CD4-positive, alpha-beta T cell (primary cell): Measurements from ENCODE around the gene RASA4B. TPM values are rescaled to one million over a fixed set of nuclear protein-coding genes. Genes with fewer than 3 reads are reported as not detected.

Source experiments
- ATAC-seq: fragments of 200-7000 bp; cut with Tn5 transposase; one replicate; pipeline ENCODE4 v1.10.0; 2022; ENCODE audit warnings: mild to moderate bottlenecking; ENCODE audit not compliant: poor library complexity
- CTCF ChIA-PET: fragments of 350-600 bp; sonication (Branson Sonifier 250); formaldehyde crosslinking; loops from one replicate; lab custom pipeline; 2021; ENCODE audit warnings: antibody characterized with exemption, inconsistent platforms; lab: Charles Lee
- POLR2A ChIA-PET: fragments of 350-600 bp; sonication (Branson Sonifier 250); formaldehyde crosslinking; loops from one replicate; lab custom pipeline; 2021; ENCODE audit warnings: antibody characterized with exemption, inconsistent platforms; lab: Charles Lee
- DNase-seq, 14 experiments: peaks; one replicate each; pipeline ENCODE4 v3.0.0-alpha.2; 2013 to 2020; ENCODE audit warnings: mixed read lengths in 2 of 14
- H3K27ac ChIP-seq, 2 donors: one replicate each; pipeline versions ENCODE4 v1.5.1 to v1.7.0; 2013; ENCODE audit warnings: low read length in 2 of 2, low read depth in 1 of 2, mild to moderate bottlenecking in 1 of 2
- H3K27me3 ChIP-seq, 2 experiments: 1 replicate in 1 of 2; 2 replicates in 1 of 2; pipeline versions ENCODE4 v1.6.1 to v1.7.0; 2013; ENCODE audit warnings: low read length in 2 of 2, control low read depth in 1 of 2, mild to moderate bottlenecking in 1 of 2, moderate library complexity in 1 of 2; ENCODE audit not compliant: insufficient read depth in 2 of 2, control insufficient read depth in 1 of 2
- H3K36me3 ChIP-seq: one replicate; pipeline ENCODE4 v1.6.1; 2013; ENCODE audit warnings: low read length, control low read depth; ENCODE audit not compliant: insufficient read depth
- H3K4me1 ChIP-seq: one replicate; pipeline ENCODE4 v1.6.1; 2013; ENCODE audit warnings: low read length, control low read depth; ENCODE audit not compliant: insufficient read depth
- H3K4me3 ChIP-seq: one replicate; pipeline ENCODE4 v1.5.1; 2013; ENCODE audit warnings: mild to moderate bottlenecking, low read length, moderate library complexity
- H3K9me3 ChIP-seq, 2 experiments: 1 replicate in 1 of 2; 2 replicates in 1 of 2; pipeline versions ENCODE4 v1.6.1 to v1.7.0; 2013; ENCODE audit warnings: low read length in 2 of 2, mild to moderate bottlenecking in 2 of 2, control low read depth in 1 of 2, moderate library complexity in 1 of 2; ENCODE audit not compliant: control insufficient read depth in 1 of 2, insufficient read depth in 1 of 2
- H3K27ac Mint-ChIP-seq: one replicate; pipeline ENCODE4 v1.8.0; 2020; ENCODE audit warnings: mixed read lengths
- H3K27me3 Mint-ChIP-seq: one replicate; pipeline ENCODE4 v1.8.0; 2021; ENCODE audit warnings: mixed read lengths
- H3K36me3 Mint-ChIP-seq: one replicate; pipeline ENCODE4 v1.8.0; 2021; ENCODE audit warnings: low read depth, mixed read lengths
- H3K4me1 Mint-ChIP-seq: one replicate; pipeline ENCODE4 v1.8.0; 2021; ENCODE audit warnings: low read depth, mixed read lengths
- H3K4me3 Mint-ChIP-seq: one replicate; pipeline ENCODE4 v1.8.0; 2020; ENCODE audit warnings: mild to moderate bottlenecking, mixed read lengths
- H3K9me3 Mint-ChIP-seq: one replicate; pipeline ENCODE4 v1.8.0; 2020; ENCODE audit warnings: mixed read lengths
- intact Hi-C, 2 experiments: fragments of 100-400 bp; cut with DNase I in 1 of 2; cut with micrococcal nuclease in 1 of 2; formaldehyde crosslinking; loops; one replicate each; pipeline versions ENCODE4 v1.15.1 to v1.9.0; 2023 to 2025; cut with DNase I, micrococcal nuclease
- total RNA-seq, 174 experiments: library from RNA in 2 of 174; stranded (reverse) in 2 of 174; gene quantifications; one replicate each; pipeline ENCODE4 v1.2.3 and lab custom pipeline; 2021 to 2026
- TF ChIP-seq, protein P1 (sequence below): fragments of 200-600 bp; IDR thresholded peaks from one replicate; pipeline ENCODE4 v1.8.0; 2022; ENCODE audit warnings: antibody characterized with exemption, mild to moderate bottlenecking

Gene RASA4B
- total RNA-seq, 2 experiments from 2014 or later: 31.9 to 40.7 TPM

DNA sequence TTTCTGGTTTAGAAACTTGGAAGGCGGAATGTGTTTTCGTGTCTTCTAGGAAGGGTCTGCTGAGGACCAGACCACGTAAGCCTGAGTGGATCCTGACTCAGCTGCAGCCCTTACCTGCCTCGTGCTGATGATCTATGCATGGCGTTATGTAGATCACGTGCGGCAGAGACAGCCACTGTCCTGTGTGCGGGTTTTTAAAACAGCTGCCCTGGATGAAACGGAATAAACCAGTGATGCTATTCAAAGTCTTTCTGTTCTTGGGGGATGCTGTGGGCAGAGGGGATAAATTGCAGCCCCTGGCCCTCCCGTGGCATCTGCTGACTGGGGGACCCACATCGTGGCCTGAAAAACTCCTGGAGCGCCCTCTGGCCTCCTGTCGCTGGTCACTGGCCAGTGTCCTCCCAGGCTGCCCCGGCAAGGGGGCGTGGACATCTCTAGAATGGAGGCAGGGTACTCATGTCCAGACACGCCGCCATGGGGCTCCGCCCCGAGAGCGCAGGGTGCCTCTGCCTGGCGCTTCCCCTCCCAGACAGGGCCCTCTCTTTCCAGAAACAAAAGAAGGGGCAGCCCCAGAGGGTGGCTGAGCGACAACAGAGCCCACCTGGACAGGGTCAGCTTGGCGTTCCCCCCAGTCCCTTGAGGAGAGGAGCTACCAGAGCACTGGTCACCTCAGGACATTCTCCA is 66.1 kb downstream of the RASA4B start:
- no peaks in the 10 kb centered on the region for H3K27me3 Mint-ChIP-seq
- H3K9me3 Mint-ChIP-seq: no peaks in the 10 kb centered on the region
- DNase-seq (no peak), ATAC-seq (no peak)
- peaks cover 4% of the 10 kb centered on the region for H3K4me1 Mint-ChIP-seq
- TF ChIP-seq, protein P1, sequence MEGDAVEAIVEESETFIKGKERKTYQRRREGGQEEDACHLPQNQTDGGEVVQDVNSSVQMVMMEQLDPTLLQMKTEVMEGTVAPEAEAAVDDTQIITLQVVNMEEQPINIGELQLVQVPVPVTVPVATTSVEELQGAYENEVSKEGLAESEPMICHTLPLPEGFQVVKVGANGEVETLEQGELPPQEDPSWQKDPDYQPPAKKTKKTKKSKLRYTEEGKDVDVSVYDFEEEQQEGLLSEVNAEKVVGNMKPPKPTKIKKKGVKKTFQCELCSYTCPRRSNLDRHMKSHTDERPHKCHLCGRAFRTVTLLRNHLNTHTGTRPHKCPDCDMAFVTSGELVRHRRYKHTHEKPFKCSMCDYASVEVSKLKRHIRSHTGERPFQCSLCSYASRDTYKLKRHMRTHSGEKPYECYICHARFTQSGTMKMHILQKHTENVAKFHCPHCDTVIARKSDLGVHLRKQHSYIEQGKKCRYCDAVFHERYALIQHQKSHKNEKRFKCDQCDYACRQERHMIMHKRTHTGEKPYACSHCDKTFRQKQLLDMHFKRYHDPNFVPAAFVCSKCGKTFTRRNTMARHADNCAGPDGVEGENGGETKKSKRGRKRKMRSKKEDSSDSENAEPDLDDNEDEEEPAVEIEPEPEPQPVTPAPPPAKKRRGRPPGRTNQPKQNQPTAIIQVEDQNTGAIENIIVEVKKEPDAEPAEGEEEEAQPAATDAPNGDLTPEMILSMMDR: no peak
- intact Hi-C loops: loop anchor here in 1 of 2 experiments (2.0 kb wide), 1 partner anchor 39 kb away; no protein-coding TSS in a partner anchor
- H3K27ac Mint-ChIP-seq: no peak overlapping the region
- Histone ChIP-seq H3K9me3 (no peaks in the 10 kb centered on the region), H3K27me3 (no peaks in the 10 kb centered on the region), H3K4me3 (no peak overlapping the region), H3K27ac (no peak overlapping the region), H3K36me3 (peaks cover 24% of the 10 kb centered on the region), H3K4me1 (peaks cover 5% of the 10 kb centered on the region)
- ChIA-PET POLR2A (interaction anchor here (2.0 to 2.5 kb wide), 2 partner anchors 39 to 55 kb away, joined by 8 read pairs; partner anchors contain the start of gene PRKRIP1), CTCF (interaction anchor here (0.6 to 6.3 kb wide), 3 partner anchors 14 to 47 kb away, joined by 4 to 43 read pairs (median 11); no protein-coding TSS in a partner anchor)
- H3K4me3 Mint-ChIP-seq: no peak overlapping the region
- H3K36me3 Mint-ChIP-seq: peaks cover 2% of the 10 kb centered on the region

DNA sequence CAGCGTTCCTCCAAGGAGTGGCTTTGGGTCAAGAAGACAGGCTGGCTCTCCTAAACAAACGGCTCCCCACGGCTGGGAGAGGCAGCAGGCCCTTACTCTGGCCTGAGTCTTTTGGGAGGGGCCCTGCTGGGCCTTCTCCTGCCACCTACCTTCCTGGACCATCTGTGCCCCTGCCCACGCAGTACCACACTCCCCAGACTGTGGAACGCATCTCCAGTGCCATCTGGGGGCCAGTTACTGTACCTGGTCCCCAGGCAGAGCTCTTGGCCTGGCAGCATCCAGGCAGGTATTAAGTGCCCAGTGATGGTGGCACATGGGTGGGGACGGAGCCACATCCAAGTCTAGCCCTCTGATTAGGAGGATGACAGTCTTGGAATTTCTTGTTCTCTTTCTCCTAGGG is 67.3 kb downstream of the RASA4B start:
- no peak overlapping the region for H3K4me3 ChIP-seq
- H3K36me3 ChIP-seq: peaks cover 21% of the 10 kb centered on the region
- H3K27me3 ChIP-seq: no peaks in the 10 kb centered on the region
- no peak overlapping the region for H3K27ac ChIP-seq
- ATAC-seq (peak; percentile 95), DNase-seq (peak; percentile 44 to 79 (median 56))
- Mint-ChIP-seq H3K4me3 (no peak overlapping the region), H3K27me3 (no peaks in the 10 kb centered on the region), H3K27ac (no peak overlapping the region), H3K9me3 (no peaks in the 10 kb centered on the region), H3K36me3 (no peaks in the 10 kb centered on the region), H3K4me1 (peaks cover 4% of the 10 kb centered on the region)
- POLR2A ChIA-PET: interaction anchor here (0.8 to 2.5 kb wide), 7 partner anchors 18 to 54 kb away, joined by 3 to 14 read pairs (median 8); partner anchors contain the start of gene PRKRIP1
- TF ChIP-seq, protein P1: peak; percentile 66
- intact Hi-C loops: loop anchor here (1.0 to 2.0 kb wide), 3 partner anchors 37 to 46 kb away; no protein-coding TSS in a partner anchor
- CTCF ChIA-PET: interaction anchor here (0.6 to 6.3 kb wide), 10 partner anchors 14 to 59 kb away, joined by 3 to 43 read pairs (median 4); no protein-coding TSS in a partner anchor
- no peaks in the 10 kb centered on the region for H3K9me3 ChIP-seq
- peaks cover 5% of the 10 kb centered on the region for H3K4me1 ChIP-seq

DNA sequence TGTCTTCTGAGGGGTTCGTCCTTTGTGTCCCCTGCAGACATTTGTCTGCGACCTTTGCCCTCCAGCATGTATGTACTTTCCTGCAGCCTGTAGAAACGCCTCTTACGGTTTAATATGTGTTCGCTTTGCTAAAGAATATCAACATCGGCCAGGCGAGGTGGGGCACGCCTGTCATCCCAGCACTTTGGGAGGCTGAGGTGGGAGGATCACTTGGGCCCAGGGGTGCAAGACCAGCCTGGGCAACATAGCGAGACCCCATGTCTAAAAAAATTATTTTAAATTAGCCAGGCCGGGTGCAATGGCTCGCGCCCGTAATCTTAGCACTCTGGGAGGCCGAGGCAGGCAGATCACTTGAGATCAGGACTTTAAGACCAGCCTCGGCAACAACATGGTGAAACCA is 68.4 kb downstream of the RASA4B start:
- intact Hi-C loops: no loop called here
- Histone ChIP-seq H3K4me3 (no peak overlapping the region), H3K27ac (no peak overlapping the region), H3K36me3 (peaks cover 24% of the 10 kb centered on the region), H3K4me1 (peaks cover 5% of the 10 kb centered on the region), H3K27me3 (no peaks in the 10 kb centered on the region), H3K9me3 (no peaks in the 10 kb centered on the region)
- no peaks in the 10 kb centered on the region for H3K27me3 Mint-ChIP-seq
- no peak for DNase-seq
- H3K4me1 Mint-ChIP-seq: peaks cover 4% of the 10 kb centered on the region
- H3K9me3 Mint-ChIP-seq: no peaks in the 10 kb centered on the region
- no peak for ATAC-seq
- TF ChIP-seq, protein P1: no peak
- CTCF ChIA-PET: interaction anchor here (0.7 to 6.3 kb wide), 5 partner anchors 15 to 45 kb away, joined by 3 to 43 read pairs (median 8); no protein-coding TSS in a partner anchor
- POLR2A ChIA-PET: interaction anchor here (1.1 to 2.5 kb wide), 4 partner anchors 23 to 53 kb away, joined by 8 to 14 read pairs (median 8); partner anchors contain the start of gene PRKRIP1
- no peaks in the 10 kb centered on the region for H3K36me3 Mint-ChIP-seq
- no peak overlapping the region for H3K4me3 Mint-ChIP-seq
- H3K27ac Mint-ChIP-seq: no peak overlapping the region
